ENCODE data around the gene ZSWIM1.
A peak's percentile ranks its signal among the peaks of the same experiment; 100 is the strongest.
"Not testable (repeated sequence)": the region's sequence is repeated elsewhere in the genome, so short reads cannot be mapped to it uniquely, and the experiment has no call there.

The ZSWIM1 gene

GRCh38 chr20:45863543-45864470 lies 17.2 kb upstream of the ZSWIM1 start:
- in situ Hi-C loops (cut with HindIII; ENCODE audit: low sequenced_read_pairs): no loop called here
- TF ChIP-seq CTCF (IDR thresholded peaks at IDR 0.05; ENCODE audit: low read depth, low read length): no peak
- DNase-seq (ENCODE audit: low read depth, low spot score): no peak

DNA sequence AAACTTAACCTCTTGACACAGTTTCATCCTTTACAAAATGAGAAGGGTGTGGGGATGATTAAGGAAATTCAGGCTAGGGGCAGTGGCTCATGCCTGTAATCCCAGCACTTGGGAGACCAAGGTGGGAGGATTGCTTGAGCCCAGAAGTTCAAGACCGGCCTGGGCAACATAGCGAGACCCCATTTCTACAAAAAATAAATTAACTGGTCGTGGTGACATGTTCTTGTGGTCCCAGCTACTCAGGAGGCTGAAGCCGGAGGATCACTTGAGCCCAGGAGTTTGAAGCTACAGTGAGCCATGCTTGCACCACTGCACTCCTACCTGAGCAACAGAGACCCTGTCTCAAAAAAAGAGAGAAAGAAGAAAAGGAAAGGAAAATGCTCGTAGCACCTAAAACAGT lies 14.6 kb upstream of the ZSWIM1 start:
- in situ Hi-C loops (cut with HindIII; ENCODE audit: low sequenced_read_pairs): no loop called here
- no peak for TF ChIP-seq CTCF (IDR thresholded peaks at IDR 0.05; ENCODE audit: low read depth, low read length)
- DNase-seq (ENCODE audit: low read depth, low spot score): no peak
- no peak overlapping the region for H3K4me3 ChIP-seq (ENCODE audit: low read depth, low read length)

More at GRCh38 chr20:45863543-45864470, 17.2 kb upstream of the ZSWIM1 start:
- no peak overlapping the region for H3K4me3 ChIP-seq (ENCODE audit: low read depth, low read length)

GRCh38 chr20:45867136-45867818 lies 13.8 kb upstream of the ZSWIM1 start:
- H3K4me3 ChIP-seq (ENCODE audit: low read depth, low read length): no peak overlapping the region
- DNase-seq (ENCODE audit: low read depth, low spot score): no peak
- TF ChIP-seq CTCF (IDR thresholded peaks at IDR 0.05; ENCODE audit: low read depth, low read length): no peak
- in situ Hi-C loops (cut with HindIII; ENCODE audit: low sequenced_read_pairs): no loop called here

GRCh38 chr20:45867819-45868176 lies 13.2 kb upstream of the ZSWIM1 start:
- in situ Hi-C loops (cut with HindIII; ENCODE audit: low sequenced_read_pairs): no loop called here
- peak; percentile 67 for DNase-seq (ENCODE audit: low read depth, low spot score)
- no peak overlapping the region for H3K4me3 ChIP-seq (ENCODE audit: low read depth, low read length)
- TF ChIP-seq CTCF (IDR thresholded peaks at IDR 0.05; ENCODE audit: low read depth, low read length): no peak

- H3K4me3 ChIP-seq (ENCODE audit: low read depth, low read length): no peak overlapping the region
- in situ Hi-C loops (cut with HindIII; ENCODE audit: low sequenced_read_pairs): no loop called here
- DNase-seq (ENCODE audit: low read depth, low spot score): no peak
- TF ChIP-seq CTCF (IDR thresholded peaks at IDR 0.05; ENCODE audit: low read depth, low read length): no peak
Measured at GRCh38 chr20:45872626-45873025, 8.4 kb upstream of the ZSWIM1 start.

DNA sequence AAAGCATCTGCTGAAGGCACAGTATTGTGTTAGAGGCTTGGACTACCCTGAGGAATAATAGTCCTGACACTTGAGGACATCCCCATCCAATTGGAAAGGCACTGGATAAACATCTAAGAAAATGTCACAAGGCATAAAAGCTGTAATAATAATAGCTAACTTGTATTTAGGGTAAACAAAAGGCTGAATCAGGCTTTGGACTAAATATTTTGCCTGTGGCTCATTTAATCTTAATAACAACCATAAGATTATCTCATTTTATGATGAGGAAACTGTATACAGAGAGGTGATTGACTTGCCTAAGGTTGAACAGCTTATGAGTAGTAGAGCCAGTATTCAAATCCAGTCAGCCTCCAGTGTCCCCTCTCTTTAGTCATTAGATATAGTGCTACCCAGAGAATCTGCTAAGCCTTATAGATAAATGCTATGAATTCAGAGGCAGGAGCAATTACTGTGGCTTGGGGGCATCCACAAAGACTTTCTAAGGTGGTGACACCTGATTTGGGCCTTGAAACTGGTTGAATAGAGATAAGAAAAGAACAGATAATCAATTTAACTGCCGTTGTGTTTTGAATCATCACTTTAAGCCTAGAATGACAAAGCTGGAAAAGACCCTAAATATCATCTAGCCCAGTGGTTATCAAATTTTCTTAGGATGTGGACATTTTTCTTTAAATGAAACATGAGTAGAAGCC lies 7.5 kb upstream of the ZSWIM1 start:
- DNase-seq (ENCODE audit: low read depth, low spot score): no peak
- TF ChIP-seq CTCF (IDR thresholded peaks at IDR 0.05; ENCODE audit: low read depth, low read length): no peak

DNA sequence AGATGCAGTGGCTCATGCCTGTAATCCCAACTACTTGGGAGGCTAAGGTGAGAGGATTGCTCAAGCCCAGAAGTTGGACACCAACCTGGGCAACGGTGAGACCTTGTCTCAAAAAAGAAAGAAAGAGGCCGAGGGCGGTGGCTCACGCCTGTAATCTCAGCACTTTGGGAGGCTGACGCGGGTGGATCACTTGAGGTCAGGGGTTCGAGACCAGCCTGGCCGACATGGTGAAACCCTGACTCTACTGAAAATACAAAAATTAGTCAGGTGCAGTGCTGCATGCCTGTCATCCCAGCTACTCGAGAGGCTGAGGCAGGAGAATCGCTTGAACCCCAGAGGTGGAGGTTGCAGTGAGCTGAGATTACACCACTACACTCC lies 6.9 kb upstream of the ZSWIM1 start:
- in situ Hi-C loops (cut with HindIII; ENCODE audit: low sequenced_read_pairs); H3K4me3 ChIP-seq (ENCODE audit: low read depth, low read length); DNase-seq (ENCODE audit: low read depth, low spot score): not testable (repeated sequence)

More for the DNA sequence above, 7.5 kb upstream of the ZSWIM1 start:
- in situ Hi-C loops (cut with HindIII; ENCODE audit: low sequenced_read_pairs): no loop called here
- no peak overlapping the region for H3K4me3 ChIP-seq (ENCODE audit: low read depth, low read length)

Data from astrocyte of the spinal cord (primary cell).